Testis (tissue), 3 donors: ENCODE data around the gene FAM3B. TPM values are rescaled to one million over a fixed set of nuclear protein-coding genes. Genes with fewer than 3 reads are reported as not detected.
A peak's percentile ranks its signal among the peaks of the same experiment; 100 is the strongest.

Experiments
- DNase-seq: peaks from one replicate; pipeline ENCODE4 v3.0.0-alpha.2; 2019
- H3K27ac ChIP-seq, 2 donors: fragments of 200-600 bp; sonication (generic); one replicate each; pipeline ENCODE4 v1.5.1; 2019
- H3K27me3 ChIP-seq: fragments of 200-600 bp; sonication (generic); one replicate; pipeline ENCODE4 v1.5.1; 2019
- H3K36me3 ChIP-seq: fragments of 200-600 bp; sonication (generic); one replicate; pipeline ENCODE4 v1.5.1; 2017; ENCODE audit warnings: low read depth; ENCODE audit errors: missing control alignments
- H3K4me1 ChIP-seq: fragments of 200-600 bp; sonication (generic); one replicate; pipeline ENCODE4 v1.5.1; 2019
- H3K4me3 ChIP-seq, 2 donors: fragments of 200-600 bp; sonication (generic); one replicate each; pipeline ENCODE4 v1.5.1; 2017 to 2019
- H3K9me3 ChIP-seq: fragments of 200-600 bp; sonication (generic); one replicate; pipeline ENCODE4 v1.5.1; 2017
- POLR2A ChIP-seq: fragments of 450-650 bp; IDR thresholded peaks from one replicate; pipeline ENCODE4 v1.6.1; 2017; ENCODE audit warnings: antibody characterized with exemption, mild to moderate bottlenecking, moderate library complexity
- WGBS, 2 donors: methylation state at CpG; one replicate each; pipeline ENCODE4 v1.1.5; 2018; 5-methylcytosine and 5-hydroxymethylcytosine counted together
- intact Hi-C: fragments of 100-400 bp; cut with DNase I; formaldehyde crosslinking; loops from one replicate; pipeline ENCODE4 v1.15.1; 2023; ENCODE audit warnings: low total_unique reads
- polyA plus RNA-seq: library from polyadenylated mRNA; stranded (reverse); fragments of 350-450 nt; fragmentation: Illumina TruSeq; extraction: RNeasy Lipid Tissue Mini Kit (QIAGEN cat#74804); gene quantifications from one replicate; pipeline ENCODE4 v1.2.3, GENCODE V29; 2014; ENCODE audit warnings: low read depth, low replicate concordance; ENCODE audit not compliant: insufficient read depth
- total RNA-seq, 2 donors: library from RNA; depleted of rRNA; stranded (reverse); fragments of >200 nt; gene quantifications; one replicate each; pipeline ENCODE4 v1.2.3, GENCODE V29; 2016
- TF ChIP-seq, protein P1 (sequence below), 3 experiments: fragments of 450-650 bp in 2 of 3; fragments of 200-600 bp in 1 of 3; sonication (generic) in 1 of 3; IDR thresholded peaks; one replicate each; pipeline ENCODE4 v1.5.1; 2016 to 2019; ENCODE audit warnings: antibody characterized with exemption in 3 of 3, mild to moderate bottlenecking in 2 of 3, moderate library complexity in 1 of 3

FAM3B gene
- total and polyA plus RNA-seq, 3 donors from 2014 or later = 4.9 to 14.1 (median 9.4) TPM

DNA sequence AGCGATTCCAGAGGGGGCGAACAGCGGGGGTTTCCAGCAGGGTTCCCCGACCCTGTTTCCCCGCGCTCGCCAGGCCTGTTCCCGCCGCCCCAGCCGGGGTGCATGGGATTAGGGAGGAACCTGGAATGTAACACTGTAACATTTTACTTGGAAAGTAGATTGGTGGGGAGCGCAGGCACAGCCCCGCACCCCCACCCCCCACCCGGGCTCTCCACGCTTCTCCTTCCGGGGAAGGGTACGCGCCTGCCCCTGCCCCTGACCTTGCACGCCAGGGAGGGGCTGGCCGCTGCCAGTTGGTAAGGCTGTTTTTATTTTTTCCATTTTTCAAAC is 427 bp downstream of the FAM3B start:
- Histone ChIP-seq H3K27me3 (no peaks in the 10 kb centered on the region), H3K4me3 (peak overlapping the region in 1 of 2 donors; percentile 17), H3K4me1 (peaks cover 6% of the 10 kb centered on the region), H3K36me3 (no peaks in the 10 kb centered on the region), H3K27ac (no peak overlapping the region), H3K9me3 (no peaks in the 10 kb centered on the region)
- DNase-seq = no peak
- intact Hi-C loops = no loop called here
- TF ChIP-seq, protein P1, sequence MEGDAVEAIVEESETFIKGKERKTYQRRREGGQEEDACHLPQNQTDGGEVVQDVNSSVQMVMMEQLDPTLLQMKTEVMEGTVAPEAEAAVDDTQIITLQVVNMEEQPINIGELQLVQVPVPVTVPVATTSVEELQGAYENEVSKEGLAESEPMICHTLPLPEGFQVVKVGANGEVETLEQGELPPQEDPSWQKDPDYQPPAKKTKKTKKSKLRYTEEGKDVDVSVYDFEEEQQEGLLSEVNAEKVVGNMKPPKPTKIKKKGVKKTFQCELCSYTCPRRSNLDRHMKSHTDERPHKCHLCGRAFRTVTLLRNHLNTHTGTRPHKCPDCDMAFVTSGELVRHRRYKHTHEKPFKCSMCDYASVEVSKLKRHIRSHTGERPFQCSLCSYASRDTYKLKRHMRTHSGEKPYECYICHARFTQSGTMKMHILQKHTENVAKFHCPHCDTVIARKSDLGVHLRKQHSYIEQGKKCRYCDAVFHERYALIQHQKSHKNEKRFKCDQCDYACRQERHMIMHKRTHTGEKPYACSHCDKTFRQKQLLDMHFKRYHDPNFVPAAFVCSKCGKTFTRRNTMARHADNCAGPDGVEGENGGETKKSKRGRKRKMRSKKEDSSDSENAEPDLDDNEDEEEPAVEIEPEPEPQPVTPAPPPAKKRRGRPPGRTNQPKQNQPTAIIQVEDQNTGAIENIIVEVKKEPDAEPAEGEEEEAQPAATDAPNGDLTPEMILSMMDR (IDR thresholded peaks at IDR 0.05) = no peak
- no peak for TF ChIP-seq POLR2A
- WGBS, 2 donors = 1 to 5% methylated on average over 9 to 19 of the region's 19 CpGs

DNA sequence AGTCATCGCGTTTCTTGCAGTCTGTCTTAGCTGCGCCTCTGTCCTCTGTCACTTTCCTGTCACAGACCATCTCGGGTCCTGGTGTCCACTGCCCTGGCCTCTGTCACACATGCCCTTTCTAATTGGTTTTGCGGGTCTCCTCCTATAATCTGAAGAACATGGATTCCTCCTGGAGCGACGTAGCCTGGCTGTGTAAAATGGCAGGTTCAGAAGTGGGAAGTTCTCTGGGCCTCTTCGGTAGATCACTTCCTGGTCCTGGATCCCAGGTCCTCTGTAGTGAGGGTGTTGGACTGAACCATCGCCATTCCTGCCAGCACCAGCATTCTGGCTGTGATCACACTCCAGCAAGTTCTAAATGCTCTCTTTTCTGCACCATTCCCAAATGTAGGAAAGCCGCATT is 857 bp downstream of the FAM3B start:
- Histone ChIP-seq H3K27me3 (no peaks in the 10 kb centered on the region), H3K9me3 (no peaks in the 10 kb centered on the region), H3K27ac (no peak overlapping the region), H3K36me3 (no peaks in the 10 kb centered on the region), H3K4me3 (no peak overlapping the region), H3K4me1 (peaks cover 6% of the 10 kb centered on the region)
- TF ChIP-seq POLR2A = no peak
- TF ChIP-seq, protein P1 (IDR thresholded peaks at IDR 0.05) = no peak
- 46 to 69% methylated on average over 10 of the region's 10 CpGs for WGBS, 2 donors
- no peak for DNase-seq
- intact Hi-C loops = no loop called here

DNA sequence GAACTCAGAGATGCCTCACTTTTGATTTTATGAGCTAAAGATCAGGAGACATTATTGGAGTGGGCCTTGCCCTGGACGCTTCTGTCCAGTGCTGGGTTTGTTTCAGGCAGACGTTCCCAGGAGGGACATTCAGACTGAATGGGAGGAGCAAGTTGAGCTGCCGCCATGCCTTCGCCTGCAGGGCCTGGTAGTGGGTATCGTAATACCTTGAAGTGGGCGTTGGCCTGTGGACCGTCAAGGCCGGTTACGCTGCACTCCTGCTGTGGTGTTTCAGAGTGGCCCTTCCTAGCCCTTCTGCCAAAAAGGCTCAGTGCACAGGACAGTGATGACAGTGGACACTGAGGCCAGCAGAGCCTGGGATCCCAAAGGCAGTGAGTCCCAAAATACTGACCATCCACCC is 1.6 kb downstream of the FAM3B start:
- 89 to 93% methylated on average over 3 to 9 of the region's 9 CpGs for WGBS, 2 donors
- no peak for DNase-seq
- Histone ChIP-seq H3K27me3 (no peaks in the 10 kb centered on the region), H3K36me3 (no peaks in the 10 kb centered on the region), H3K4me3 (no peak overlapping the region), H3K27ac (no peak overlapping the region), H3K9me3 (no peaks in the 10 kb centered on the region), H3K4me1 (peaks cover 6% of the 10 kb centered on the region)
- intact Hi-C loops = no loop called here
- TF ChIP-seq POLR2A = no peak
- TF ChIP-seq, protein P1 (IDR thresholded peaks at IDR 0.05) = no peak

DNA sequence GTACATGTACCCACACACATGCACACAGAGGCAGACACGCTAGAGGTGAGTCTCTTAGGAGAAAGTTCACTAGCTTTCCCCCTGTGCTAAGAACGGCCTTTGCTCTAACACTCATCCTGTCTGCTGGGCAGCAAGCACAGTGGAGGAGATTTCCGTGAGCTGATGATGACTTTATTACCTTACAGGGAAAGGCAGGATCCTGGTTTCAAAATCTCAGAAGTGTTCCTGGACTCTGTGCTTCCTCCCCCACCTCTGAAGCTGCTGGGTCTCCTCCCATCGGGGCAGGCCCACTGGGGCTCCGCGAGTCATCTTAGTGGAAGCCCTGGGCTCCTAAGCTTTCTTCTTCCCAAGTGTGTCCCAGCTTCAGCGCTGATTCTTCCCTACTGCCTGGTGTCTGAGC is 2.7 kb downstream of the FAM3B start:
- no peak for TF ChIP-seq POLR2A
- TF ChIP-seq, protein P1 (IDR thresholded peaks at IDR 0.05) = no peak
- 74 to 84% methylated on average over 7 of the region's 7 CpGs for WGBS, 2 donors
- peaks cover 6% of the 10 kb centered on the region for H3K4me1 ChIP-seq

DNA sequence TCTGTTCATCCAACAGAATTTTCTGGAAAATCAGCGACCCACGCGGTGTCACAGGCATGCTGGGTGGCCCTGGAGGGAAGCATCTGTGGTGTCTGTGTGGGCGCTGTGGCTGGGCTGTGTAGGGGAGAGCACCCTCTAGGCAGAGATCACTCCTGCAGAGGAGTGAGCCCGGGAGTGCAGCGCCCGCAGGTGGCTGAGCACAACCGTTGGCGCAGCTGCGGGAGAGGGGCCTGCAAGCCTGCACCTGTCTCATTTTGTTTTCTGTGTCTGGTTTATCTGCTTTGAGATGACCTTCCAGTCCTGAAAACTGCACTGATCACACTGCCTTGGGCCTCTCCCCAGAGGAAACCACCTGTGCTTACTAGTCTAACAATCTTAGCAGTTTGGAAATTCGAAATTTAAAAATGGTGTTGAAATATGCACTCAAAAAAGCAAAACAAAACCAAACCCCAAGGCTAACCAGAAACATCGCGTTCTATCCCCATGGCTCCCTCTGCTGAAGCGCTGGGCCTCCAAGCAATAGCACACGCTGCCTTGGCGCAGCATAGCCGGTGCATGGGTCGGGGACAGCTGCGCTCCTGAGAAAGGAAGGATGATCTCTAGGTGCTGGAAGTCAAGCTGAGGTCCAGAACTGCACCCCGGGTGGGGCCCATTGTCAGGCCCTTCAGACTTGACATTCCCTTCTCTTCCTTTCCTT is 4.8 kb downstream of the FAM3B start:
- WGBS, 2 donors = 86% methylated on average over 16 to 20 of the region's 20 CpGs

More for the DNA sequence above, 2.7 kb downstream of the FAM3B start:
- Histone ChIP-seq H3K9me3 (no peaks in the 10 kb centered on the region), H3K36me3 (no peaks in the 10 kb centered on the region), H3K27ac (no peak overlapping the region), H3K4me3 (no peak overlapping the region), H3K27me3 (no peaks in the 10 kb centered on the region)
- intact Hi-C loops = no loop called here
- DNase-seq = no peak

More for the DNA sequence above, 4.8 kb downstream of the FAM3B start:
- Histone ChIP-seq H3K27me3 (no peaks in the 10 kb centered on the region), H3K4me1 (peaks cover 6% of the 10 kb centered on the region), H3K9me3 (no peaks in the 10 kb centered on the region), H3K27ac (no peak overlapping the region), H3K36me3 (no peaks in the 10 kb centered on the region), H3K4me3 (no peak overlapping the region)
- TF ChIP-seq, protein P1 (IDR thresholded peaks at IDR 0.05) = no peak
- no peak for TF ChIP-seq POLR2A
- no peak for DNase-seq
- intact Hi-C loops = no loop called here
